Stimulated activated CD8-positive, alpha-beta memory T cell treated with anti-CD3 and anti-CD28 coated beads, Interleukin-15, amount 100 ng/mL, for 48 hours (primary cell): ENCODE results near the gene PIAS4.

Experiments used
- DNase-seq, 2 donors: peaks; one replicate each; pipeline ENCODE4 v3.0.0-alpha.2; 2020; ENCODE audit warnings: low read depth in 2 of 2

The PIAS4 gene

GRCh38 chr19:3976495-3977241 is 30.9 kb upstream of the PIAS4 start:
- no peak for DNase-seq

GRCh38 chr19:3977242-3978143 is 30.0 kb upstream of the PIAS4 start:
- no peak for DNase-seq

GRCh38 chr19:3978145-3978544 is 29.4 kb upstream of the PIAS4 start:
- DNase-seq = no peak

- no peak for DNase-seq
These were observed 28.3 kb upstream of the PIAS4 start for GRCh38 chr19:3979289-3979673.

GRCh38 chr19:3979674-3980352 is 27.7 kb upstream of the PIAS4 start:
- no peak for DNase-seq

- no peak for DNase-seq
These were observed 26.9 kb upstream of the PIAS4 start for GRCh38 chr19:3980353-3981251.

GRCh38 chr19:3981373-3981735 is 26.2 kb upstream of the PIAS4 start:
- DNase-seq = no peak

GRCh38 chr19:3981736-3982681 is 25.5 kb upstream of the PIAS4 start:
- DNase-seq = no peak

- no peak for DNase-seq
These were observed 24.6 kb upstream of the PIAS4 start for GRCh38 chr19:3982701-3983541.

GRCh38 chr19:3983542-3983914 is 24.0 kb upstream of the PIAS4 start:
- no peak for DNase-seq

- DNase-seq = no peak
These were observed 23.5 kb upstream of the PIAS4 start for GRCh38 chr19:3983936-3984583.

GRCh38 chr19:3984584-3984907 is 23.0 kb upstream of the PIAS4 start:
- no peak for DNase-seq

GRCh38 chr19:3984908-3985642 is 22.5 kb upstream of the PIAS4 start, which contains the start of gene EEF2:
TSS of gene EEF2 (minus strand) at chr19:3985463. CDS start at chr19:3985380, 83 bp downstream.
- DNase-seq = peak; percentile 77 to 78

GRCh38 chr19:3985643-3986259 is 21.8 kb upstream of the PIAS4 start:
- DNase-seq = no peak

- DNase-seq = no peak
These were observed 21.1 kb upstream of the PIAS4 start for GRCh38 chr19:3986260-3987041.

- DNase-seq = peak; percentile 77 to 81
These were observed 19.7 kb upstream of the PIAS4 start for GRCh38 chr19:3987619-3988371.
